Mammary epithelial cell (primary cell): ENCODE data around the gene CUL4A.

Experiments used
- EZH2 ChIP-seq: IDR thresholded peaks from 2 replicates; pipeline ENCODE4 v1.6.1; 2012; ENCODE audit warnings: low read length, inconsistent platforms, borderline replicate concordance
- TF ChIP-seq, protein P1 (sequence below), 2 donors: IDR thresholded peaks in 1 of 2; conservative IDR thresholded peaks in 1 of 2; 2 replicates each; pipeline ENCODE4 v1.5.1; 2011 to 2012; ENCODE audit warnings: inconsistent platforms in 2 of 2, low read length in 2 of 2, mild to moderate bottlenecking in 2 of 2, control low read depth in 1 of 2, low read depth in 1 of 2; ENCODE audit not compliant: insufficient read depth in 1 of 2; ENCODE audit errors: extremely low read depth in 1 of 2

DNA sequence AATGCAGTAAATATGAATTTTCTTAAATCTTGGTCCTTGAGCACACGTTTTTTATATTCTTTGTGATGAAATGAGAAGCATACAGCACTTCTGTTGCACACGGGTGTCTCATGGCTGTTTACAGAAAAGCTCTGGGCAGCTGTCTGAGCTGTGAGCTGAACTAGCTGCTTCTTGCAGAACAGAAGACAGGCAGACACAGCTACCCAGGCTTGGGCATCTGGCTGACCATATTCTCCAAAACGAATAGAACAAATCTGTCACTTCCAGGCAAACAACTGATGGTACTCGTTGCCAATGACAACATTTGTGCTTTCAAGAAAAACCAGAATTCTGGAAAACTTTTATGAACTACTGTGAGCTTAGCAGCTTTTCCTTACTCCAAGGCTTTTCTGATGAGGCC is 17.1 kb upstream of the CUL4A start:
- TF ChIP-seq, protein P1, sequence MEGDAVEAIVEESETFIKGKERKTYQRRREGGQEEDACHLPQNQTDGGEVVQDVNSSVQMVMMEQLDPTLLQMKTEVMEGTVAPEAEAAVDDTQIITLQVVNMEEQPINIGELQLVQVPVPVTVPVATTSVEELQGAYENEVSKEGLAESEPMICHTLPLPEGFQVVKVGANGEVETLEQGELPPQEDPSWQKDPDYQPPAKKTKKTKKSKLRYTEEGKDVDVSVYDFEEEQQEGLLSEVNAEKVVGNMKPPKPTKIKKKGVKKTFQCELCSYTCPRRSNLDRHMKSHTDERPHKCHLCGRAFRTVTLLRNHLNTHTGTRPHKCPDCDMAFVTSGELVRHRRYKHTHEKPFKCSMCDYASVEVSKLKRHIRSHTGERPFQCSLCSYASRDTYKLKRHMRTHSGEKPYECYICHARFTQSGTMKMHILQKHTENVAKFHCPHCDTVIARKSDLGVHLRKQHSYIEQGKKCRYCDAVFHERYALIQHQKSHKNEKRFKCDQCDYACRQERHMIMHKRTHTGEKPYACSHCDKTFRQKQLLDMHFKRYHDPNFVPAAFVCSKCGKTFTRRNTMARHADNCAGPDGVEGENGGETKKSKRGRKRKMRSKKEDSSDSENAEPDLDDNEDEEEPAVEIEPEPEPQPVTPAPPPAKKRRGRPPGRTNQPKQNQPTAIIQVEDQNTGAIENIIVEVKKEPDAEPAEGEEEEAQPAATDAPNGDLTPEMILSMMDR (conservative IDR thresholded peaks at IDR 0.05 in 1 of 2, IDR thresholded peaks at IDR 0.05 in 1 of 2; ENCODE audit: extremely low read depth in 1 of 2, insufficient read depth in 1 of 2, low read depth in 1 of 2, low read length in 2 of 2): no peak
- no peak for TF ChIP-seq EZH2
